Activated CD4-positive, alpha-beta T cell treated with anti-CD3 and anti-CD28 coated beads, Interleukin-2, amount 50 U/mL, for 4 hours (primary cell): ENCODE results near the gene VKORC1.
"Not testable (repeated sequence)": the region's sequence is repeated elsewhere in the genome, so short reads cannot be mapped to it uniquely, and the experiment has no call there.

Source experiments
- DNase-seq, 2 experiments: peaks; one replicate each; pipeline ENCODE4 v3.0.0-alpha.2; 2020

The VKORC1 gene

DNA sequence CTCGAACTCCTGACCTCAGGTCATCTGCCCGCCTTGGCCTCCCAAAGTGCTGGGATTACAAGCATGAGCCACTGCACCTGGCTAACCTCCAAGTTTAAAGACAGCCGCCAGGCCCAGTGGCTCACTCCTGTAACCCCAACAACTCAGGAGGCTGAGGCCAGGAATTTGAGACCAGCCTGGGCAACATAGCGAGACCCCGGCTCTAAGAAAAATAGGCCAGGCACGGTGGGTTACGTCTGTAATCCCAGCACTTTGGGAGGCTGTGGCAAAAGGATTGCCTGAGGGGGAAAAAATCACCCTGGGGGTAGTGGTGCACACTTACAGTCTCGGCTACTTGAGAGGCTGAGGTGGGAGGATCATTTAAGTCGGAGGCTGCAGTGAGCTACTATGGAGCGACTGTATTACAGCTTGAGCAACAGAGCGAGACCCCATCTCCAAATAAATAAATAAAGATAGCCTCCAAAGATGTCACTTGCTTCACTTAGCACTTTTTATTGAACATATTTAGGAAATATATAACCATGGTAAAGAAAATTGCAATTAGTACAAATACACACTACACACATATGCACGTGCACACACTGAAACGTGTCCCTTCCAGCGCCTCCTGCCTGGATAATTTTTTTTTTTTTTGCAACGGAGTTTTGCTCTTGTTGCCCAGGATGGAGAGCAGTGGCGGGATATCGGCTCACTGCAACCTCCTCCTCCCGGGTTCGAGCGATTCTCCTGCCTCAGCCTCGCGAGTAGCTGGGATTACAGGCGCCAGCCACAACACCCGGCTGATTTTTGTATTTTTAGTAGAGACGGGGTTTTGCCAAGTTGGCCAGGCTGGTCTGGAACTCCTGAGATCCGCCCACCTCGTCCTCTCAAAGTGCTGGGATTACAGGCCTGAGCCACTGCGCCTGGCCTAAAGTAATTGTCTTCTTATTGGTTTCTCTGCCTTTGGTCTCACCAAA is 12.2 kb upstream of the VKORC1 start:
- no peak for DNase-seq

DNA sequence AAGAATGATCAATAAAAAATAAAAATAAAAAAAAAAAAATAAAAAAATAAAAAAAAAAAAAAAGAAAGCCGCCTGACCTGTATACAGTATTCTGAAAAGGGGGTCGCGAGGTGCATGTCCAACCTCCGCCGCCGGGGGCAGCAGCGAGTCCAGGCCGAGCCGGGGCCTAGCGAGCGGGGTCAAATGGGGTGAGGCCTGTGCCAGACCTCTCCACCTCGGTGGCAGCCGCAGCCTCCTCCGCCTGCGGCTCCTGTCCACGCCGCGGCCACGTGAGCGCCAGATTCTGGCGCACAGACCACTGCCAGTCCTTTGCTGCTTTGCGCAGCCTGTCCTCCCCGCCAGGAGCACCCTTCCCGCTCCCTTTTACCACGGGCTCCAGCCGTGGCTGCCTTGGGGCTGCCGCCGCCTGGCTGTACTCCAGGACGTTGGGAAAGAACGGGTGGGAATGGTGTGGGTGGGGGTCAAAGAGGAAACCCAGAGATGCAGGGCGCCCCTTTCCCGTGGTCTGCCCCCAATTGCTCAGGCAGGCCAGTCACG is 11.1 kb upstream of the VKORC1 start:
- peak; percentile 67 to 72 for DNase-seq

DNA sequence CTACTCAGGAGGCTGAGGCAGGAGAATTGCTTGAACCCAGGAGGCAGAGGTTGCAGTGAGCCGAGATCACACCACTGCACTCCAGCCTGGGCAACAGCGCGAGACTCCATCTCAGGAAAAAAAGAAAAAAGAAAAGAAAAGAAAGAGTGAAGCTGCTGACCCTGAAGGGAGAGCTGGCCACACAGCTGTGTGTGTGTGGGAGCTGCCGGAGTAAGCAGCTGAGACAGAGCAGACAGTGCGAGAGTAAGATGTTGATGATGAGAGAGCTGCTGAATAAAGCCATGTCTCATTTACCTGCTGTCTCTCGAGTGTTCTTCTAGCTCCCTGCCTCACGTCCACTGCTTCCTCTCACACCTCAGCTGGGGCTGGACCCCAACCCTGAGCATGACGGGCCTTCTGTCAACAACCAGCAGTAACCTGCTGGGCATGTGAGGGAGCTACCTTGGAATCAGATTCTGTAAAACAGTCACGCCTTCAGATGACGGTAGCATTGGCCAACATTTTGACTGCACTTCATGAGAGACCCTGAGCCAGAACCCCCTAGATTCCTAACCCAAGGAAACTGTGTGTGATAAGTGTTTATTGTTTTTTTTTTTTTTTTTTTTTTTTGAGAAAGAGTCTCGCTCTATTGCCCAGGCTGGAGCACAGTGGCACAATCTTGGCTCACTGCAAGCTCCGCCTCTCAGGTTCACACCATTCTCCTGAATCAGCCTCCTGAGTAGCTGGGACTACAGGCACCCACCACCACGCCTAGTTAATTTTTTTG is 6.5 kb upstream of the VKORC1 start:
- not testable (repeated sequence) for DNase-seq

DNA sequence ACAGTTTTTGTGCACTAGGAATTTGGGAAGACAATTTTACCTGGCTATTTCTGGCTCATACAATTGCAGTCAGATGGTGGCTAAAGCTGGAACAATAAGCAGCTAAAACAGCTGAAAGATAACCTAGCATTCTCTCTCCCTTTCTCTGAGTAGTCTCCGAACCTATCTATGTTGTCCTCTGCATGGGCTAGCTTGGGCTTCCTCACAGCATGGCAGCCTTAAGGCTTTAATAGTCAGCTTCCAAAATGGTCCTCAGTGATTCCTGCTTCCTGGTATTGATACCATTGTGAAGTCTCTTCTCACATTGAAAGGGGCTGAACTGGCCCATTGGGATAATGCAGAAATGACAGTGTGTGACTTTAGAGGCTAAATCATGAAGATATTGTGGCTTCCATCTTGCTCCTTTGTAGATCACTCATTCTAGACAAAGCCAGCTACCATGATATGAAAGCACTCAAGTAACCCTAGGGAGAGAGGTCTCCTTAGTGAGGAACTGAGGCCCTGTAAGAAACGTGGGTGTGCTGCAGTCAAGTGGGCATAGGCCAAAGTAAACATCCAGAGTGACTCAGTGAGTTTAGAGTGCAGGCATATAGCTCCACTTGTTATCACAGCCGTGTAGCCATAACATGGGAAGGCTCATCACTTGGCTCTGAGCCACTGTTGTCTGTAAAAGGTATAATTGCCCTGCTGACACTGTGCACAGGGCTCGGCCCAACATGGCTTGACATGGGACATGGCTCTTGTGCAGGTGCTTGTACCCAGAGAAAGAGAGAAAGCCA is 5.5 kb upstream of the VKORC1 start:
- no peak for DNase-seq

DNA sequence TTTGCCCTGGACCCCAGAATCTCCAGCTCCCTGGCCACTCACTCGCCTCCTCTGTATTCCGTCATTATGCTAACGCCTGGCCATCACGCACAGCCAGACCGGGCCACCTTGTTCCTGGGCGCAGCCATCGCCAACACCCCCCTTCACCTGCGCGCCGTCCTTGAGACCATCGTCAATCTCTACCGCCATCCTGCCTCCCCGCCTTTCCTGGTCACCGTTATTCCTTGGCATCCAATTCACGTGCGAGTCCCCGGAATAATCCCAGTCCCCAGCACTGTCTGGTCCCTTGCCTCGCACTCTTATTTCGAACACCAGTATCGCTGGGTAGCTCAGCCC is 541 bp downstream of the VKORC1 start:
- no peak for DNase-seq

DNA sequence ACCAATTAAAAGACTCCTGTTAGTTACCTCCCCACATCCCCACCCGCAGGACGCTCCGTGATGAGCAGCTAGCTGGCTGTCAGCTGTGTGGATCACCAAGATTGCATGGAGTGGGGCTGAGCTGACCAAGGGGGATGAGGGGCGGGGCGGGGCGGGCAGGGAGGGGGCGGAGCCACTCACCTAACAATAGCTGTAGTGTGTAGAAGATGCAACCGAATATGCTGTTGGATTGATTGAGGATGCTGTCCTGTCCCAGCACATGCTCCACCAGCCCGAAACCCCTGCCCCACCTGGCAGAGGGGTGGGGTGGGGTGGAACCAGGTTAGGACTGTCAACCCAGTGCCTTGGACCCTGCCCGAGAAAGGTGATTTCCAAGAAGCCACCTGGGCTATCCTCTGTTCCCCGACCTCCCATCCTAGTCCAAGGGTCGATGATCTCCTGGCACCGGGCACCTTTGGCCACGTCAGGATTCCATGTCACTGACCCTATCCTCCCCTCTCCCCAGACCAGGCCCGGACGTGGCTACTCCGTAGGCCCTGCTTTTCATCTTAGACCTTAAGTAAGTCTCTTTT is 1.4 kb downstream of the VKORC1 start:
- no peak for DNase-seq

DNA sequence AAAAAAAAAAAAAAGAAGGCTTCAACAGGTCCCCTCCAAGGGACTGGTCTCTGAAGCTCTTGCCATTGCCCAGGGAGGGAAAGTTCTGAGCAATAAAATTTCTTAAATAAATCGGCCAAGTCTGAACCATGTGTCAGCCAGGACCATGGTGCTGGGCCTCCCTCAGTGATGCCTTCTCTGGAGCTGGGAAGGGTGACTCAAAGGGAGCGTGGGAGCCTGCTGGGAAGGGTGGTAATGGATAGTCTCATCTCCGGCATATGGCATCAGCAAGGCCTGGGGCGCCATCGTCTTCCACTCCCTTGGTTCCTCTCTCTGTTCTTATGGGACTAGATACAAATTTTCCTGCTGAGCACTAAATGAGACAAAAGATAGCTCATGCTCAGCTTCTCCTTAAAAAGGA is 2.3 kb downstream of the VKORC1 start:
- DNase-seq = no peak

DNA sequence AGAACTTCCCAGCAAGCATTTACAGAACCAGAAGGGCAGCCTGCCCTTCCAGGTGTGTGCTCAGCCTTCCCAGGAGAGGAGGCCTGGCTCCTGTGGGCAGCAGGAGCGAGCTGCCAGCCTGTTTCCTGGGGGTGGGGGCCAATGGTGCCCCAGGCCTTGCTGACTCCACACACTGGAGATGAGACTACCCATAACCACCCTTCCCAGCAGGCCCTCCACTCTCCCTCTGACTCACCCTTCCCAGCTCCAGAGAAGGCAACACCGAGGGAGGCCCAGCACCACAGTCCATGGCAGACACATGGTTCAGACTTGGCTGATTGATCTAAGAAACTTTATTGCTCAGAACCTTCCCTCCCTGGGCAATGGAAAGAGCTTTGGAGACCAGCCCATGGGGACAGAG is 4.1 kb downstream of the VKORC1 start:
- no peak for DNase-seq

DNA sequence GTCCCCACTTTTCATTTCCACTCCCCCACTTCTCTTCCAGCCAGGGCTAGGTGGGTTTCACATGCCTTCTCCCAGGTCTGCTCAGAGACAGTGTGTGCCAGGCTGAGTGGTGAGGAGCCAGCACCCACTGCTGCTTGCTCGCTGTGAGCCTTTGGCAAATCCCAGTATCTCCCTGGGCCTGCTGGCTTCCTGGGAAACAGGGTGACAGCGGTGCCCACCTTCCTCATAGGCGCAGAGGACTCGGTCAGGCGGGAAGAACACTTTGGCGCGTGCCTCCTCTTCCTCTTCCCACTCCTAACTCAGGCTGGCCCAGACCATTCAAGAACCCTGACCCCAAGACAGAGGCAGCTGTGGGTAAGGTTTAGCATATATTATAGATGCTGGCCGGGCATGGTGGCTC is 5.4 kb downstream of the VKORC1 start:
- DNase-seq = no peak

DNA sequence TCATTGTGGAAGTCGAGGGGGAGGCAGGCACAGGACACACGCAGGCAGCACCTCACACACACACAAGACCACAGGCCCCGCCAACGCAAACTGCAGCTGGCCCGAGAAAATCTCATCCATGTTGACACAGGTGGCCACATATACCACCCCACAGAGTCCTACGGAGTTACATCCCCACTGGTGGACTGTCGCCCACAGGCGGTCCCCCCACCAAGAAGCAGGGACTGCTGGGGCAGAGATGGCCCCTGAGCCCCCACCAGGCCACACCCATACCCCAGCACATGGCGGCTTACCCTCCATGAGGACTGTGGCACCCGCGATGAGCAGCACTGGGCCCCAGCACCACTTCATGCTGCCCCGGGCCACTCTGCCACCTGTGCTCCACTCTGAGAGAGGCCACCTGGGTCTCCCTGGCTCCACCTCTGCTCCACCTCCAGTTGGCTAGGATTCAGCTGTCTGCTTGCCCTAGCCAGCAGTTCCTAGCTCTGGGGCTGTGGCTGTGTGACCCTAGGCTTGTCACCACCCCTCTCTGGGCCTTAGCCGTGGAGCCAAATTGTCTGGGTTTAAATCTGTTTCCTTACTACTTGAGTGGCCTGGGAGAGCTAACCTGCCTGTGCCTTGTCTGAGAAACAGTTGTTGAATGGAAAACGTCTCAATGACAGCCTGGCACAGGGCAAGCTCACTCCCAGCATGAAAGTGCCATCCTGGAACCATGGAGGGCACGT is 6.0 kb downstream of the VKORC1 start, which contains the start of gene PRSS53:
Gene PRSS53, minus strand, starts transcription at position 485 of the 725 bp plus-strand sequence. Its CDS starts 134 bp downstream, at position 351.
- DNase-seq = no peak

DNA sequence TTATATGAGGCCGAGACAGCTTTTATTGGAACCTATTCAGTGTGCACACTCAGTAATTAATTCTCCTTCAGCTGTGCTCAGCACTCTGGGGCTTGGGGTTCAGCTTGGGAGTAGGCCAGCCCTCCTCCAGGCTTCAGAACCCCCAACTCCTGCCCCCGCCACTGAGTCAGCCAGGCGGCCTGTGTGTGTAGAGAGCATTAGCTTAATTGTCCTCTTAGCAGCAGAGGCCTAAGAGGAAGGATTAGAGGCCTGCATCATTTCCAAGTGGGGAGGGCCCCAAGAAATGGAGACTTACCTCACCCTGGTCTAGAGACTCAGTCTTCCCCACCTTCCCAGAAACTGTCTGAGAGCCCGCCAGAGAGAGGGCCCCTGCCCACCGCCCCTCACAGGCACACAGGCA is 6.6 kb downstream of the VKORC1 start:
- no peak for DNase-seq

DNA sequence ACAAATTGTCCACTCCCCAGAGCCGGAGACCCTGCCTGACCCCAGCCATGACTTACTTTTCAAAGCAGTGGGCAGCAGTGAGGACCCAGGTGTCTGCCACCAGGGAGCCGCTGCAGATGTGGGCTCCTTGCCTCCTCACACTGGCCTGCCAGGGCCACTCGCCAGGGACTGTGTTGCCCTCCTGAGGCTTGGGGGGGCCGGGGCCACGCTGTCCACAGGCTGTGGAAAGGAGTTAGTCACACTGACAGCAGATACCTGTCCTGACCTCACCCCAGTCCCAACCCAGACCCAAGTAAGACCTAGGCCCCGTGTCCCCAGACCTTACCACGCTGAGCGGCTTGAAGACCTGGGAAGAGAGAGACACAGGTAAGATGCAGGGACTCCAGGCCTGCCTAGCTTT is 7.1 kb downstream of the VKORC1 start:
- no peak for DNase-seq

DNA sequence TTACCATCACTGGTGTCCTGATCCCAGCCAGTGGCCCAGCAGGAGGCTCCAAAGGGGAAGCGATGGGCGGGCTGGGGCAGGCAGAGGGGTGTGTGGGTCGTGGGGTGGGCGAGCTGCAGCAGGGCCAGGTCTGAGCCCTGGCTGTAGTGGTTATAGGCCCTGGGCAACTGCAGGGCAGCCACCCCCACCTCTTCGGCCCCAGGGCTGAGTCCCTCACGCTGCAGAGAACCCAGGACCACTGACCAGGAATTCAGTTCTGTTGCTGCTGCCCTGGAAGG is 8.0 kb downstream of the VKORC1 start:
- DNase-seq = no peak

DNA sequence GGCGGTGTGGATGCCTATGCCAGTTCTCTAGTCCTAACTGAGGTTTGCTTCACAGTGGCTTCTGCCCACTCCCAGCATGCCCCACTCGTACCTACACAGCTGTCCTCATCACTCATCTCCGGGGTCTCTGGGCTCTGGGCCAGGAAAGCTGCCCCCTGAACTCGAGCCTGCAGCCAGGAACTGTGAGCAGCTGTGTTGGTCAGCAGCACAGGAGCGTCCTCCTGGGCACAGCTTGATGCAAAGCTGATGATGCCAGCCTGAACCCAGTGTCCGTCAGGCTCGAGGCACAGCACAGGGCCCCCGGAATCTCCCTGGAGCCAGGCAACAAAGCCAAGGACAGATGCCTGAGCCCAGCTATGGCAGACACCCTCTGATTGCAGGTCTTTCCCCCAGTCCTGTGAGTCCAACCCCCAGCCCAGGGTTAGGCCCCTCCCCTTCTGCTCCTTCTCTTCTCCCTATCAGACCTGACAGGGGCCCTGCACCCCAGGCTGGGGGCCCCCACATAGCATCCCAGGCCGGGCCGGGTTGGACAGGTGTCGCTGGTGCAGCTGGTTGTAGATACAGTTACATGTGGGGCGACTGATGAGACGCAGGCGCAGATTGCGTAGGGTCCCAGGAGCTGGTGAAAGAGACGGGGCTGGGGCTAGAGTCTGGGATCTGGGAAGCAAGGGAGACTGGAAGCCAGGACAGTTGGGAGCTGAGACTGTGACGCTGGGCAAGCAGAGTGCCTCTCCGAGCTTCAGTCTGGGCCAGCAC is 8.5 kb downstream of the VKORC1 start:
- no peak for DNase-seq

DNA sequence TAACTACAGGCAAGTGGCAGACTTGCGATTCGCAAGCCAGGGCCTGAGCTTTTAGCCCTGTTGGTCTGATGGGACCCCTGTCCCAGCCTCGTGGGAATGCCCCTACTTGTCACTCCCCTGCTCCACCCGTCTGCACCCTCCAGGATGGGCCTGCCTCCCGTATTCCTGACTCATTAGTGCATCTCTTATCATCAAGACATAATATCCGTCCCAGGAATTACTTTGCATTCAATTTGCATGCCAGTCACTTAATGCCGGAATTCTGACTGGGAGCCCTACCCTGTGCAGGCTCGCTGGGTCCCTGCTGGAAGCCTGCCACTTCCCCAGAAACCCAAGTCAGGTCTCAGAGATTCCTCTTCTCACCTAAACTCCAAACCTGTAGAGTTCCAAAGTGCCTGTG is 9.2 kb downstream of the VKORC1 start:
- DNase-seq = no peak

DNA sequence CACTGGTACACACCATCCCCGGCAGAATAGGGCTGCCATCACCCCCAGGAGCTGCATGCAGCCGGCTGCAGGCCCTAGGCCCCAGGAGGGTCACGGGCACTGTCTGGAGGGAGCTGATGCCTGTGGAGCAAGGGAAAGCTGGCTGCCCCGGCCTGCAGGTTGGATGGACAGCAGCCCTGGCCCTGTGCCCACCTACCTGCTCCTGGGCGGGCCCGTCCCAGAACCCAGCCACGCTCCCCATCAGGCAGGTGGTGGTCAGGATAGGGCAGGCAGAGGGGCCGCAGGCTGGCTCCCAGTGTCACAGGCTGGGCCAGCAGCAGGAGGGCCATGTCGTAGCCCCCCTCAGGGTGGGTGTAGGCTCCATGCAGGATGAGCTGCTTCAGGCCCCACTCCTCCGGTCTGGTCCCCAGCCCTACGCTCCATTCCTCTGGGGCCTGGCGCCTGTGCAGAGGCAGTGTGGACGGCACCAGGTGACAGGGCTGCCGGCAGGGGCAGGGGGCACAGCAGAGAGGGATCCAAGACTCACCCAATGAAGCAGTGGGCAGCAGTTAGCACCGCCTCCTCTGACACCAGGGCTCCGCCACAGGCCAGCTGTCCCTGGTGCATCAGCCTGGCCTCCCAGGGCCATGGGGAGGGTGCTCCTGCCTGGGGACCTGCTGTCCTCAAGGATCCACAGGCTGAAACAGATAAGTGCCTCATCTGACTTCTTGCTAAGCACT is 9.9 kb downstream of the VKORC1 start:
- DNase-seq = no peak

DNA sequence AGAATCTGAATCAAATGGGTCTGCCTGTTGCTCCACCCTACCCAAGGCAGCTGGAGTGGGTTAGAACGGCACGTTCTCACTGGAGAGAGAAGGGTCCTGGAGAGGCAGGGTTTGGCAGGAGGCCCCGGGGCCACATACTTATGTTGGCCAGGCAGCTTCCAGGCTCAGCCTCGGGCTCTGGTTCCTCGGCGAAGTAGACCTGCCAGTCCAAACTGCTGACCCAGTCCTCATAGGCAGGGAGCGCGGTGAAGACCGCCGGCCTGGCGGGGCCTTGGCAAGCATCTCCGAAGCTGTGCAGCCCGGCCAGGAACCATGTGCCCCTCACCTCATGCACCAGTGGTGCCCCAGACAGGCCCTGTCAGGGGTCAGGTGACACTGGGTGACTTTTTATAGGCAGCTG is 10.6 kb downstream of the VKORC1 start:
- DNase-seq = no peak

DNA sequence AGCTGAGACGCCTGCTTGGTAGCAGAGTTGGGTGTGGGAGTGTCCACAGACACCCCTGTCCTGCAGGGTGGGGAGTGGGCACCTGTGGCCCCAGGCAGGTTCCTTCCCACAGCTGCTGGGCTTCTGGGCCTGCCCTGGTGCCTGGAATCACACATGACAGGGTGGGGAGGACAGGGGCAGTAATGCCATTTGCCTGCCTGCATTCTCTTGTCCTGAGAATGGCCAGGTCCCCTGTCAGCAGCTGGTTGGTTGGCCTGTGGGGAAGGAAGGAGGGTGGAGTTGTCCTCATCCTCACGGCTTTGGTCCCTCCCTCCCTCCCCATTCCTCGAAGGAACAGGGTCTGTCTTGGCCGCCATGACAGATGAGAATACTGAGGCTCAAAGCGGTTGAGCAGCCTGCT is 11.0 kb downstream of the VKORC1 start:
- DNase-seq = no peak

DNA sequence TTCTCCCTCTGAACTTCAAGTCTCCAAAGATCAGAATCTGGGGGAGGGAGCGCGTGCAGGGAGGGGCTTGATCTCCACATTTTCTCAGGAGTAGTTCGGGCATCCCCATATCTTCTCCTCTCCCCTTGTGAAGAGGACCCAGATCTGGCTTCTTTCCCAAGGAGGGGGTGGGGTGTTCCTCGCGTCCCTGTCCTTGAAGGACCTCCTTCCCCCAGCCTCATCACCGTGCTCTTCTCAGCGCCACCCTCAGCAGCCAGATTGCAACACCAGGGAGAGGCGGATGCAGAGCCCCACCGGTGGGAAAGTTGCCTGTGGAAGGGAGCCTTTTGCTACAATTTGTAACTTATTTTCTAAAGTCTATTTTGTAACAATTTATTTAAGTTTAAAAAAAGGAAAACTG is 11.5 kb downstream of the VKORC1 start:
- no peak for DNase-seq

DNA sequence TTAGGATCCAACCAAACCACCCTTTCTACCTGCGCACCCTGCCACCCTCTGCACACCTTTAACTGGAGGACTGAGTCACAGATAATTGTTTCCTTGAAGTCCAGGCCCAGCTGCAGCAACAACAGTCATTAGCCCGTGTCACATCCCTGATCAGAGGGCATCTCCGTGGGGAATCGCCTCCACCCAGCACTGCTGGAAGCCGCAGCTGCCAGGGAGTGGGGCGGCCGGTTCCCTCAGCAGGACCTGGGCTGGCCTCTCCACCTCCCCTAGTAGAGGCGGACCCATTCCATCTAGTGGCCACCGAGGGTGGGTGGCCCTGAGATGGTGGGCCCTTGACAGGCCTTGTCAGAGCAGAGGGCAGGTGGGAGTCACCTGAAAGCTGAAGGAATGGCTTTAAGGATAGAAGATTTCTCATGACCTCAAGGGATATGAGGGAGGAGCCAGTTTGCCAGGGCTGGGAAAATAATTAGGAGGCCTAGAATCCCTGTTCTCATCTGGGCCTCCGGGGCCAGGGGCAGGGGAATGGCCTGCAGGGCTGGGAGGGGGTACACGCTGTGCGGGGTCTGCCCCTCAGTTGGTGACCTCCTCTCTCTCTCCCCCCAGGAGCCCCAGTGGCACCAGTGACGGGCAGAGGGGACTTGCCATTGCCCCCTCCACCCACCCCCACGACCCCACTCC is 12.1 kb downstream of the VKORC1 start:
- no peak for DNase-seq
